Measurements from ENCODE around the gene ACO1.
"Not testable (repeated sequence)": the region's sequence is repeated elsewhere in the genome, so short reads cannot be mapped to it uniquely, and the experiment has no call there.

Gene ACO1

GRCh38 chr9:32353476-32353875 lies 31.0 kb upstream of the ACO1 start:
- H4K8ac ChIP-seq (ENCODE audit: low read depth, low read length); H4K5ac ChIP-seq (ENCODE audit: low read length); H2BK5ac ChIP-seq (ENCODE audit: low read length); H3K4me3 ChIP-seq (ENCODE audit: low read length); H3K23ac ChIP-seq (ENCODE audit: low read length); H2BK15ac ChIP-seq (replicated peaks; ENCODE audit: low read depth); H3K4me1 ChIP-seq (ENCODE audit: control insufficient read depth, low read depth, low read length); H2BK120ac ChIP-seq (ENCODE audit: low read depth, low read length); H3K79me2 ChIP-seq (ENCODE audit: control insufficient read depth, insufficient read depth, low read length); DNase-seq; H3K79me1 ChIP-seq (ENCODE audit: low read length); H3K36me3 ChIP-seq (ENCODE audit: control insufficient read depth, insufficient read depth, low read length); H3K56ac ChIP-seq (ENCODE audit: low read length); H3K18ac ChIP-seq (ENCODE audit: low read length); H3K4me2 ChIP-seq (ENCODE audit: low read length); H3K27me3 ChIP-seq (ENCODE audit: insufficient read depth, low read length, poor library complexity); H3K9ac ChIP-seq (ENCODE audit: low read length); H3K27ac ChIP-seq (ENCODE audit: low read depth, low read length); H2AK5ac ChIP-seq (ENCODE audit: low read length); H3K4ac ChIP-seq (ENCODE audit: low read depth, low read length): not testable (repeated sequence)
- no CpG with 5 or more reads among the region's 3 CpGs for WGBS (ENCODE audit: extremely low coverage, insufficient coverage, low lambda C conversion rate)

- H3K9ac ChIP-seq (ENCODE audit: low read length) = no peak overlapping the region
- H2BK5ac ChIP-seq (ENCODE audit: low read length) = no peak overlapping the region
- no peak overlapping the region for H2BK15ac ChIP-seq (replicated peaks; ENCODE audit: low read depth)
- H3K79me1 ChIP-seq (ENCODE audit: low read length) = no peaks in the 10 kb centered on the region
- no peak overlapping the region for H3K27ac ChIP-seq (ENCODE audit: low read depth, low read length)
- no peak overlapping the region for H3K56ac ChIP-seq (ENCODE audit: low read length)
- no CpG with 5 or more reads among the region's 4 CpGs for WGBS (ENCODE audit: extremely low coverage, insufficient coverage, low lambda C conversion rate)
- no peak for DNase-seq
- no peak overlapping the region for H2AK5ac ChIP-seq (ENCODE audit: low read length)
- no peaks in the 10 kb centered on the region for H3K36me3 ChIP-seq (ENCODE audit: control insufficient read depth, insufficient read depth, low read length)
- no peaks in the 10 kb centered on the region for H3K79me2 ChIP-seq (ENCODE audit: control insufficient read depth, insufficient read depth, low read length)
- no peak overlapping the region for H2BK120ac ChIP-seq (ENCODE audit: low read depth, low read length)
- no peak overlapping the region for H3K4me2 ChIP-seq (ENCODE audit: low read length)
- H4K8ac ChIP-seq (ENCODE audit: low read depth, low read length) = no peak overlapping the region
- no peak overlapping the region for H3K23ac ChIP-seq (ENCODE audit: low read length)
- no peaks in the 10 kb centered on the region for H3K4me1 ChIP-seq (ENCODE audit: control insufficient read depth, low read depth, low read length)
- no peaks in the 10 kb centered on the region for H3K27me3 ChIP-seq (ENCODE audit: insufficient read depth, low read length, poor library complexity)
- H4K5ac ChIP-seq (ENCODE audit: low read length) = no peak overlapping the region
- H3K4ac ChIP-seq (ENCODE audit: low read depth, low read length) = no peak overlapping the region
- H3K4me3 ChIP-seq (ENCODE audit: low read length) = no peak overlapping the region
- no peak overlapping the region for H3K18ac ChIP-seq (ENCODE audit: low read length)
Observed at GRCh38 chr9:32359452-32359851, 25.0 kb upstream of the ACO1 start.

- H3K4me1 ChIP-seq (ENCODE audit: control insufficient read depth, low read depth, low read length) = no peaks in the 10 kb centered on the region
- WGBS (ENCODE audit: extremely low coverage, insufficient coverage, low lambda C conversion rate) = no CpG with 5 or more reads among the region's 5 CpGs
- no peak overlapping the region for H3K4ac ChIP-seq (ENCODE audit: low read depth, low read length)
- no peaks in the 10 kb centered on the region for H3K79me1 ChIP-seq (ENCODE audit: low read length)
- no peak overlapping the region for H2BK5ac ChIP-seq (ENCODE audit: low read length)
- no peaks in the 10 kb centered on the region for H3K79me2 ChIP-seq (ENCODE audit: control insufficient read depth, insufficient read depth, low read length)
- H2AK5ac ChIP-seq (ENCODE audit: low read length) = no peak overlapping the region
- no peak overlapping the region for H3K23ac ChIP-seq (ENCODE audit: low read length)
- no peaks in the 10 kb centered on the region for H3K36me3 ChIP-seq (ENCODE audit: control insufficient read depth, insufficient read depth, low read length)
- H3K4me3 ChIP-seq (ENCODE audit: low read length) = no peak overlapping the region
- H3K9ac ChIP-seq (ENCODE audit: low read length) = no peak overlapping the region
- no peak overlapping the region for H4K8ac ChIP-seq (ENCODE audit: low read depth, low read length)
- H3K27me3 ChIP-seq (ENCODE audit: insufficient read depth, low read length, poor library complexity) = no peaks in the 10 kb centered on the region
- H2BK120ac ChIP-seq (ENCODE audit: low read depth, low read length) = no peak overlapping the region
- no peak for DNase-seq
- no peak overlapping the region for H3K56ac ChIP-seq (ENCODE audit: low read length)
- H2BK15ac ChIP-seq (replicated peaks; ENCODE audit: low read depth) = no peak overlapping the region
- H3K27ac ChIP-seq (ENCODE audit: low read depth, low read length) = no peak overlapping the region
- H4K5ac ChIP-seq (ENCODE audit: low read length) = no peak overlapping the region
- H3K4me2 ChIP-seq (ENCODE audit: low read length) = no peak overlapping the region
- H3K18ac ChIP-seq (ENCODE audit: low read length) = no peak overlapping the region
Observed at GRCh38 chr9:32360983-32361673, 23.3 kb upstream of the ACO1 start.

- Histone ChIP-seq H2BK15ac (replicated peaks; ENCODE audit: low read depth) (no peak overlapping the region), H3K4ac (ENCODE audit: low read depth, low read length) (no peak overlapping the region), H3K27me3 (ENCODE audit: insufficient read depth, low read length, poor library complexity) (no peaks in the 10 kb centered on the region), H2AK5ac (ENCODE audit: low read length) (no peak overlapping the region), H3K27ac (ENCODE audit: low read depth, low read length) (no peak overlapping the region), H3K4me3 (ENCODE audit: low read length) (no peak overlapping the region), H3K9ac (ENCODE audit: low read length) (no peak overlapping the region), H3K79me1 (ENCODE audit: low read length) (no peaks in the 10 kb centered on the region), H3K18ac (ENCODE audit: low read length) (no peak overlapping the region), H3K4me2 (ENCODE audit: low read length) (no peak overlapping the region), H2BK5ac (ENCODE audit: low read length) (no peak overlapping the region), H3K4me1 (ENCODE audit: control insufficient read depth, low read depth, low read length) (no peaks in the 10 kb centered on the region), H3K23ac (ENCODE audit: low read length) (no peak overlapping the region), H3K79me2 (ENCODE audit: control insufficient read depth, insufficient read depth, low read length) (no peaks in the 10 kb centered on the region), H2BK120ac (ENCODE audit: low read depth, low read length) (no peak overlapping the region), H4K5ac (ENCODE audit: low read length) (no peak overlapping the region), H3K56ac (ENCODE audit: low read length) (no peak overlapping the region), H4K8ac (ENCODE audit: low read depth, low read length) (no peak overlapping the region), H3K36me3 (ENCODE audit: control insufficient read depth, insufficient read depth, low read length) (no peaks in the 10 kb centered on the region)
- no peak for DNase-seq
Observed at GRCh38 chr9:32371279-32371678, 13.2 kb upstream of the ACO1 start.

GRCh38 chr9:32371679-32372078 lies 12.8 kb upstream of the ACO1 start:
- no peak for DNase-seq
- no peak overlapping the region for H3K4me3 ChIP-seq (ENCODE audit: low read length)
- H3K36me3 ChIP-seq (ENCODE audit: control insufficient read depth, insufficient read depth, low read length) = no peaks in the 10 kb centered on the region
- no peaks in the 10 kb centered on the region for H3K79me1 ChIP-seq (ENCODE audit: low read length)
- H3K4me2 ChIP-seq (ENCODE audit: low read length) = no peak overlapping the region
- H3K27me3 ChIP-seq (ENCODE audit: insufficient read depth, low read length, poor library complexity) = no peaks in the 10 kb centered on the region
- H2BK120ac ChIP-seq (ENCODE audit: low read depth, low read length) = no peak overlapping the region
- no peak overlapping the region for H4K5ac ChIP-seq (ENCODE audit: low read length)
- no peak overlapping the region for H2BK15ac ChIP-seq (replicated peaks; ENCODE audit: low read depth)
- no peak overlapping the region for H3K23ac ChIP-seq (ENCODE audit: low read length)
- H3K9ac ChIP-seq (ENCODE audit: low read length) = no peak overlapping the region
- no peak overlapping the region for H3K18ac ChIP-seq (ENCODE audit: low read length)
- H3K4me1 ChIP-seq (ENCODE audit: control insufficient read depth, low read depth, low read length) = no peaks in the 10 kb centered on the region
- H4K8ac ChIP-seq (ENCODE audit: low read depth, low read length) = no peak overlapping the region
- no peak overlapping the region for H3K4ac ChIP-seq (ENCODE audit: low read depth, low read length)
- no CpG with 5 or more reads among the region's 2 CpGs for WGBS (ENCODE audit: extremely low coverage, insufficient coverage, low lambda C conversion rate)
- no peaks in the 10 kb centered on the region for H3K79me2 ChIP-seq (ENCODE audit: control insufficient read depth, insufficient read depth, low read length)
- H2AK5ac ChIP-seq (ENCODE audit: low read length) = no peak overlapping the region
- H3K27ac ChIP-seq (ENCODE audit: low read depth, low read length) = no peak overlapping the region
- H3K56ac ChIP-seq (ENCODE audit: low read length) = no peak overlapping the region
- no peak overlapping the region for H2BK5ac ChIP-seq (ENCODE audit: low read length)

DNA sequence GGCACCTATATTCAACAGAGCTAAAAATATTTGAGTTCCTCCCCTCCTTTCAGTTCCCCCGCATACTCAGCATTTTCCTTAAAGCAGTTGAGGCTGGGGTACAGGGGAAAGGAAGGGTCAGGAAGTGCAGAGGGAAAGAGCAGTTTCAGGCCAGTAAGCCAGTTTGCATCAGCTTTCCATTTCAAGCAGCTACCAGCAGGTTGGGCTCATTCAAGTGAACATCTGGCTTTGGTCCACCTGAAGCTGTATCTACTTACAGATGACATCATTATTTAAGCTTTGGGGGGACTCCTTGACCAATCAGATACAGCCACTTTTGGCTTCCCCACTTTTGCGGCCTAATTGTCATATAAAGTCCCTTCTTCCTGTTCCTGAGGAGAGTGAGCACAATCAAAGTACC lies 8.2 kb upstream of the ACO1 start:
- H3K36me3 ChIP-seq (ENCODE audit: control insufficient read depth, insufficient read depth, low read length) = no peaks in the 10 kb centered on the region
- H3K18ac ChIP-seq (ENCODE audit: low read length) = no peak overlapping the region
- no peaks in the 10 kb centered on the region for H3K79me1 ChIP-seq (ENCODE audit: low read length)
- no peak overlapping the region for H2BK15ac ChIP-seq (replicated peaks; ENCODE audit: low read depth)
- H3K9ac ChIP-seq (ENCODE audit: low read length) = no peak overlapping the region
- H2BK5ac ChIP-seq (ENCODE audit: low read length) = no peak overlapping the region
- no peak overlapping the region for H3K27ac ChIP-seq (ENCODE audit: low read depth, low read length)
- H3K79me2 ChIP-seq (ENCODE audit: control insufficient read depth, insufficient read depth, low read length) = no peaks in the 10 kb centered on the region
- no CpG with 5 or more reads among the region's 2 CpGs for WGBS (ENCODE audit: extremely low coverage, insufficient coverage, low lambda C conversion rate)
- no peak overlapping the region for H4K8ac ChIP-seq (ENCODE audit: low read depth, low read length)
- H2AK5ac ChIP-seq (ENCODE audit: low read length) = no peak overlapping the region
- no peaks in the 10 kb centered on the region for H3K4me1 ChIP-seq (ENCODE audit: control insufficient read depth, low read depth, low read length)
- no peak overlapping the region for H2BK120ac ChIP-seq (ENCODE audit: low read depth, low read length)
- no peak overlapping the region for H3K4ac ChIP-seq (ENCODE audit: low read depth, low read length)
- H3K4me2 ChIP-seq (ENCODE audit: low read length) = no peak overlapping the region
- no peak overlapping the region for H3K56ac ChIP-seq (ENCODE audit: low read length)
- no peak overlapping the region for H3K4me3 ChIP-seq (ENCODE audit: low read length)
- no peak overlapping the region for H4K5ac ChIP-seq (ENCODE audit: low read length)
- DNase-seq = peak; percentile 26
- no peaks in the 10 kb centered on the region for H3K27me3 ChIP-seq (ENCODE audit: insufficient read depth, low read length, poor library complexity)
- no peak overlapping the region for H3K23ac ChIP-seq (ENCODE audit: low read length)
